ENCODE results near the gene LGALS1. TPM values are rescaled to one million over a fixed set of nuclear protein-coding genes. Genes with fewer than 3 reads are reported as not detected.

Gene LGALS1
- total RNA-seq, 2 donors from 2014 or later = 83.3 to 222 TPM

DNA sequence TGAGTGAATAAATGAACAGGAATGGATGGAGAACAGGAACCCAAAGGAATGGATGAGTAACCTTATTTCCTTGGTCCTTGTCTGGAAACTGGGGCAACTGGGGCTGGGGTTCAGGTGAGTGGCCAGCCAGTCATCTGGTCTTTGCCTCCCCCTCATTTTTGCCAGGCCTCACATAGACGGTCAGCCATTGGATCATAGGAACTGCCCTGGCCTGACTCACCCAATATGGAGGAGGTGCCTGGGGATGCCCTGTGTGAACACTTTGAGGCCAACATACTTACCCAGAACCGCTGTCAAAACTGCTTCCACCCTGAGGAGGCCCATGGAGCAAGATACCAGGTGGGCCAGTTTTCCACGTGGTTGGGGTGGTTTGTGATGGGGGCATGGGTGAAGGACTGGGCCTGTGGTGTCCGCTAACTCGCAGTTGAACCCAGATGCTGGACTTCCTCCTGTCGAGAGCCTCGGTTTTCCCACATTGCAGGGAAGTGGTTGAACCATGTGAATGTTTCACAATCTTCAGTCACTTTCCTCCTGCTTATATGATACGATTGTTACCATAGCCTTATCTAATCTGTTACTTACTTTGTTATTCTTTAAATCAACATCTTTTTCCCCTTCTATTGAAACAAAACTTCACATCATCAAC is 25.8 kb downstream of the LGALS1 start:
- TF ChIP-seq, protein P1, sequence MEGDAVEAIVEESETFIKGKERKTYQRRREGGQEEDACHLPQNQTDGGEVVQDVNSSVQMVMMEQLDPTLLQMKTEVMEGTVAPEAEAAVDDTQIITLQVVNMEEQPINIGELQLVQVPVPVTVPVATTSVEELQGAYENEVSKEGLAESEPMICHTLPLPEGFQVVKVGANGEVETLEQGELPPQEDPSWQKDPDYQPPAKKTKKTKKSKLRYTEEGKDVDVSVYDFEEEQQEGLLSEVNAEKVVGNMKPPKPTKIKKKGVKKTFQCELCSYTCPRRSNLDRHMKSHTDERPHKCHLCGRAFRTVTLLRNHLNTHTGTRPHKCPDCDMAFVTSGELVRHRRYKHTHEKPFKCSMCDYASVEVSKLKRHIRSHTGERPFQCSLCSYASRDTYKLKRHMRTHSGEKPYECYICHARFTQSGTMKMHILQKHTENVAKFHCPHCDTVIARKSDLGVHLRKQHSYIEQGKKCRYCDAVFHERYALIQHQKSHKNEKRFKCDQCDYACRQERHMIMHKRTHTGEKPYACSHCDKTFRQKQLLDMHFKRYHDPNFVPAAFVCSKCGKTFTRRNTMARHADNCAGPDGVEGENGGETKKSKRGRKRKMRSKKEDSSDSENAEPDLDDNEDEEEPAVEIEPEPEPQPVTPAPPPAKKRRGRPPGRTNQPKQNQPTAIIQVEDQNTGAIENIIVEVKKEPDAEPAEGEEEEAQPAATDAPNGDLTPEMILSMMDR (IDR thresholded peaks at IDR 0.05) = no peak

DNA sequence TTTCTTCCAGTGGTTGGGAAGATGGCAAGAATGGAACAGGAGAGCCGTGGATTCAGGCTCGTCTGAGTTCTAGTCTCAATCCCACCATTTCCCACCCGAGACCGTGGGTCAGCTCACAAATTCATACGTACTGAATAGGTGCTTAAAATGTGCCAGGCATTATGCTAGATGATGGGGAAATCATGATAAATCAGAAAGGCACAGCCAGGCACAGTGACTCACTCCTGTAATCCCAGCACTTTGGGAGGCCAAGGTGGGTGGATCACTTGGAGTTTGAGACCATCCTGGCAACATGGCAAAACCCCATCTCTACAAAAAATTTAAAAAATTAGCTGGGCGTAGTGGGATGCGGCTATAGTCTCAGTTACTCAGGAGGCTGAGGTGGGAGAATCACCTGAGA is 28.5 kb downstream of the LGALS1 start:
- intact Hi-C loops (cut with DNase I) = no loop called here
- Histone ChIP-seq H3K27me3 (no peaks in the 10 kb centered on the region), H3K4me3 (no peak overlapping the region), H3K4me1 (no peaks in the 10 kb centered on the region), H3K9me3 (no peaks in the 10 kb centered on the region), H3K9ac (ENCODE audit: low read depth in 2 of 2, low read length in 2 of 2) (no peak overlapping the region), H3K27ac (no peak overlapping the region), H3K36me3 (no peaks in the 10 kb centered on the region)
- no peak for DNase-seq
- TF ChIP-seq, protein P1 (IDR thresholded peaks at IDR 0.05) = no peak

More for the DNA sequence above, 25.8 kb downstream of the LGALS1 start:
- H3K27ac ChIP-seq = no peak overlapping the region
- intact Hi-C loops (cut with DNase I) = no loop called here
- no peaks in the 10 kb centered on the region for H3K4me1 ChIP-seq
- DNase-seq = no peak
- H3K4me3 ChIP-seq = no peak overlapping the region
- H3K27me3 ChIP-seq = no peaks in the 10 kb centered on the region
- H3K9ac ChIP-seq (ENCODE audit: low read depth in 2 of 2, low read length in 2 of 2) = no peak overlapping the region
- no peaks in the 10 kb centered on the region for H3K9me3 ChIP-seq
- H3K36me3 ChIP-seq = no peaks in the 10 kb centered on the region

DNA sequence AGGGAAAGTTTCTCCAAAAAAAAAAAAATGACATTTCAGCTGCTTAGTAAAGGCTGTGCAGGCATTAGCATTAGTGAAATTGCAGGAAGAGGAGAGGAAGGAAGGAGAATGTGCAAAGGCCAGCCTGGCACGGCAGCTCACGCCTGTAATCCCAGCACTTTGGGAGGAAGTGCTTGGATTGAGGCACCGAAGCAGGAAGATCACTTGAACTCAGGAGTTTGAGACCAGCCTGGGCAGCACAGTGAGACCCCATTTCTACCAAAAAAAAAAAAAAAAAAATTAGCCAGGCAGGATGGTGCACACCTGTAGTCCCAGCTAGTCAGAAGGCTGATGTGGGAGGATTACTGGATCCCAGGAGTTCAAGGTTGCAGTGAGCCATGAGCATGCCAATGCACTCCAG is 29.2 kb downstream of the LGALS1 start:
- no peak overlapping the region for H3K27ac ChIP-seq
- intact Hi-C loops (cut with DNase I) = no loop called here
- no peaks in the 10 kb centered on the region for H3K36me3 ChIP-seq
- no peaks in the 10 kb centered on the region for H3K27me3 ChIP-seq
- no peaks in the 10 kb centered on the region for H3K9me3 ChIP-seq
- no peak overlapping the region for H3K4me3 ChIP-seq
- TF ChIP-seq, protein P1 (IDR thresholded peaks at IDR 0.05) = no peak
- H3K4me1 ChIP-seq = no peaks in the 10 kb centered on the region
- no peak overlapping the region for H3K9ac ChIP-seq (ENCODE audit: low read depth in 2 of 2, low read length in 2 of 2)
- DNase-seq = no peak

DNA sequence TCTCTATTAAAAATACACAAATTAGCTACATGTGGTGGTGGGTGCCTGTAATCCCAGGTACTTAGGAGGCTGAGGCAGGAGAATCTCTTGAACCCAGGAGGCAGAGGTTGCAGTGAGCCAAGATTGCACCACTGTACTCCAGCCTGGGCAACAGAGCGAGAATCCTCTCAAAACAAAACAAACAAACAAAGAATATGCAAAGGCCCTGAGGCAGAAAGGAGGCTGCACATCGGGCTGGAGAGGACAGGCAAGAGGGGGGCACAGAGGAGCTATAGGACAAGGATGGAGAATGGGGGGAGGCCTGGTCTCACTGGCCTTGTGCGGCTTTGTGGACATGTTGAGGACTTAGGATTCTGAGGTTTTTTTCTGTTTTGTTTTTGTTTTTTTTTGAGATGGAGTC is 29.8 kb downstream of the LGALS1 start:
- DNase-seq = no peak
- TF ChIP-seq, protein P1 (IDR thresholded peaks at IDR 0.05) = no peak
- H3K27ac ChIP-seq = no peak overlapping the region
- H3K27me3 ChIP-seq = no peaks in the 10 kb centered on the region
- intact Hi-C loops (cut with DNase I) = no loop called here
- no peaks in the 10 kb centered on the region for H3K36me3 ChIP-seq
- H3K9me3 ChIP-seq = no peaks in the 10 kb centered on the region
- H3K9ac ChIP-seq (ENCODE audit: low read depth in 2 of 2, low read length in 2 of 2) = no peak overlapping the region
- H3K4me1 ChIP-seq = no peaks in the 10 kb centered on the region
- no peak overlapping the region for H3K4me3 ChIP-seq

DNA sequence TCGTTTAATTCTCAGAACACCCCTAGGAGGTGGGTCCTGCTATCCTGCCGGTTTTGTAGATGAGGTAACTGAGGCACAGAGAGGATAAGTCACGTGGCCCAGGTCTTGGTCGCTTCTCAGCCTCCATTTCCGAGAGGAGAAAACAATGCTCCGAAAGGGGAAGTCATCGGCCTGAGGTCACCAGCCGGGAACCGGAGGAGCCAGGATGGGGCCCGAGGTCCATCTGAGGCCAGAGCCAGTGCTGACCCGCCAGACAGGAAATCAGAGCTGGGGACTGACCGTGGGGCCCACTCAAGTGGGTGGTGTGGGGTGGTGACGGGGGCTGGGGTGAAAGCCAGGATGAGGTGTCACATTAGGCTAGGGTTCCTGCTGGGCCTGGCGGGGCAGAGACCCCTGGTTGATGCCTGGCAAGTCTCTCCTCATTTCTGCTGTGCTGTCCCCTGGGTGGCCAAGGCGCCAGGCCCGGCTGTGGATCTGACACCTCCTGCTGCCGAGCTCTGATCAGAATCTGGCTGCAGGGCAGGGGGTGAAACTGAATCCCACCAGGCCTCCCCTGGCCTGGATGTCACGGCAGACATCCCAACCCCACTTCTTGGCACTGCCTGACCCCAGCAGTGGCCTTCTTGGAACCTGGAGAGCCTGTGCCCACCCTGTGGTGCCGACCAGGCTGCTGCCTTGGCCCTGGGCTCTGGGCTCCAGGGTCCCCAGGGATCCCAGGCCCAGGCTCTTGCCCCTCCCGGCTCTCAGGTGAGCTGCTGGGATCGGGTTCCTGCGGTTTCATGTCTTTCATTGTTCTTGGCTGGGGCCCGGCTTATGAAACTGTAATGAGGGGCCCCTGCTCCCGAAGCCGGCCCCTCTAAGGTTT is 33.4 kb downstream of the LGALS1 start:
- Histone ChIP-seq H3K4me3 (no peak overlapping the region), H3K4me1 (no peaks in the 10 kb centered on the region), H3K9ac (ENCODE audit: low read depth in 2 of 2, low read length in 2 of 2) (no peak overlapping the region), H3K36me3 (no peaks in the 10 kb centered on the region), H3K27me3 (no peaks in the 10 kb centered on the region), H3K27ac (no peak overlapping the region), H3K9me3 (no peaks in the 10 kb centered on the region)
- DNase-seq = no peak
- intact Hi-C loops (cut with DNase I) = no loop called here
- TF ChIP-seq, protein P1 (IDR thresholded peaks at IDR 0.05) = no peak

Measured in colonic mucosa (tissue), 4 donors.